Neural cell (in vitro differentiated cells): ENCODE data around the gene GAGE13. TPM values are rescaled to one million over a fixed set of nuclear protein-coding genes. Genes with fewer than 3 reads are reported as not detected.

ENCODE experiments used
- H2AFZ ChIP-seq: fragments of 200-600, 300-800 bp; sonication (generic), shearing (Covaris generic); 2 replicates; pipeline ENCODE4 v1.6.0; 2014; ENCODE audit warnings: low read depth, mild to moderate bottlenecking, antibody characterized with exemption, low read length, moderate library complexity
- H3F3A ChIP-seq: fragments of 200-600 bp; shearing (Covaris generic); 2 replicates; pipeline ENCODE4 v1.6.1; 2016; ENCODE audit warnings: mild to moderate bottlenecking, moderate library complexity, mixed read lengths, antibody characterized with exemption, low read length; ENCODE audit not compliant: insufficient read depth, poor library complexity, severe bottlenecking
- H3K27ac ChIP-seq: fragments of 200-600, 300-800 bp; sonication (generic), shearing (Covaris generic); 2 replicates; pipeline ENCODE4 v1.5.1; 2014; ENCODE audit warnings: mild to moderate bottlenecking, low read length, moderate library complexity
- H3K27me3 ChIP-seq: fragments of 300-800, 200-600 bp; sonication (generic), shearing (Covaris generic); 2 replicates; pipeline ENCODE4 v1.6.0; 2014; ENCODE audit warnings: mild to moderate bottlenecking, low read depth, low read length, moderate library complexity; ENCODE audit not compliant: insufficient read depth
- H3K36me3 ChIP-seq: fragments of 300-800, 200-600 bp; sonication (generic), shearing (Covaris generic); 2 replicates; pipeline ENCODE4 v1.5.1; 2014; ENCODE audit warnings: mild to moderate bottlenecking, antibody characterized with exemption, low read length, moderate library complexity; ENCODE audit not compliant: insufficient read depth
- H3K4me2 ChIP-seq: fragments of 300-800, 200-600 bp; sonication (generic), shearing (Covaris generic); 2 replicates; pipeline ENCODE4 v1.6.0; 2014; ENCODE audit warnings: mild to moderate bottlenecking, low read length
- H3K4me3 ChIP-seq: fragments of 300-800, 200-600 bp; sonication (generic), shearing (Covaris generic); 2 replicates; pipeline ENCODE4 v1.5.1; 2014; ENCODE audit warnings: mild to moderate bottlenecking, low read length, moderate library complexity
- H3K79me2 ChIP-seq: fragments of 200-600 bp; shearing (Covaris generic); replicated peaks from 2 replicates; pipeline ENCODE4 v1.6.0; 2014; ENCODE audit warnings: mild to moderate bottlenecking, low read length, moderate library complexity; ENCODE audit not compliant: insufficient read depth
- H3K9ac ChIP-seq: fragments of 300-800, 200-600 bp; sonication (generic), shearing (Covaris generic); 2 replicates; pipeline ENCODE4 v1.6.1; 2016; ENCODE audit warnings: mild to moderate bottlenecking, low read length, mixed read lengths
- H3K9me2 ChIP-seq: fragments of 200-600 bp; shearing (Covaris generic); 2 replicates; pipeline ENCODE4 v1.6.1; 2016; ENCODE audit warnings: mild to moderate bottlenecking, low read length, mixed read lengths; ENCODE audit not compliant: insufficient read depth
- H3K9me3 ChIP-seq: fragments of 200-600, 300-800 bp; sonication (generic), shearing (Covaris generic); 2 replicates; pipeline ENCODE4 v1.6.1; 2016; ENCODE audit warnings: mild to moderate bottlenecking, mixed run types, low read length, moderate library complexity, mixed read lengths
- H4K20me1 ChIP-seq: fragments of 200-600 bp; shearing (Covaris generic); 2 replicates; pipeline ENCODE4 v1.6.1; 2016; ENCODE audit warnings: mild to moderate bottlenecking, mixed run types; ENCODE audit not compliant: insufficient read depth
- CTCF ChIP-seq: fragments of 450-650 bp; IDR thresholded peaks from 2 replicates; pipeline ENCODE4 v1.5.1; 2014; ENCODE audit warnings: antibody characterized with exemption, mild to moderate bottlenecking, moderate library complexity; ENCODE audit not compliant: poor library complexity, severe bottlenecking
- EP300 ChIP-seq: fragments of 450-650 bp; conservative IDR thresholded peaks from 2 replicates; pipeline ENCODE4 v1.6.1; 2014; ENCODE audit warnings: antibody characterized with exemption, mild to moderate bottlenecking, moderate library complexity; ENCODE audit not compliant: poor library complexity, severe bottlenecking
- EZH2 ChIP-seq: fragments of 200-600, 300-800 bp; shearing (Covaris generic), sonication (generic); IDR thresholded peaks from 2 replicates; pipeline ENCODE4 v1.6.1; 2014; ENCODE audit warnings: antibody characterized with exemption, low read length, borderline replicate concordance, mild to moderate bottlenecking; ENCODE audit not compliant: insufficient read depth, poor library complexity, severe bottlenecking
- MXI1 ChIP-seq: fragments of 450-650 bp; conservative IDR thresholded peaks from 2 replicates; pipeline ENCODE4 v1.6.1; 2014; ENCODE audit warnings: antibody characterized with exemption, mild to moderate bottlenecking; ENCODE audit not compliant: poor library complexity, severe bottlenecking
- POLR2AphosphoS5 ChIP-seq: IDR thresholded peaks from 2 replicates; pipeline ENCODE4 v1.6.1; 2012
- RAD21 ChIP-seq: fragments of 450-650 bp; conservative IDR thresholded peaks from 2 replicates; pipeline ENCODE4 v1.6.1; 2014; ENCODE audit warnings: antibody characterized with exemption, mild to moderate bottlenecking, moderate library complexity
- SMC3 ChIP-seq: fragments of 450-650 bp; conservative IDR thresholded peaks from 2 replicates; pipeline ENCODE4 v1.6.1; 2014; ENCODE audit warnings: antibody characterized with exemption, mild to moderate bottlenecking, moderate library complexity; ENCODE audit not compliant: poor library complexity
- TAF1 ChIP-seq: IDR thresholded peaks from 2 replicates; pipeline ENCODE4 v1.6.1; 2012; ENCODE audit warnings: low read depth
- polyA plus RNA-seq: library from polyadenylated mRNA; depleted of rRNA; stranded (reverse); fragments of >200 nt; gene quantifications from 2 replicates; pipeline ENCODE4 v1.2.3, GENCODE V29; 2014
- TF ChIP-seq, protein P1 (sequence below): IDR thresholded peaks from 2 replicates; pipeline ENCODE4 v1.6.1; 2012; ENCODE audit warnings: borderline replicate concordance

GAGE13 gene
- polyA plus RNA-seq, 1 donor from 2014 or later = not detected

DNA sequence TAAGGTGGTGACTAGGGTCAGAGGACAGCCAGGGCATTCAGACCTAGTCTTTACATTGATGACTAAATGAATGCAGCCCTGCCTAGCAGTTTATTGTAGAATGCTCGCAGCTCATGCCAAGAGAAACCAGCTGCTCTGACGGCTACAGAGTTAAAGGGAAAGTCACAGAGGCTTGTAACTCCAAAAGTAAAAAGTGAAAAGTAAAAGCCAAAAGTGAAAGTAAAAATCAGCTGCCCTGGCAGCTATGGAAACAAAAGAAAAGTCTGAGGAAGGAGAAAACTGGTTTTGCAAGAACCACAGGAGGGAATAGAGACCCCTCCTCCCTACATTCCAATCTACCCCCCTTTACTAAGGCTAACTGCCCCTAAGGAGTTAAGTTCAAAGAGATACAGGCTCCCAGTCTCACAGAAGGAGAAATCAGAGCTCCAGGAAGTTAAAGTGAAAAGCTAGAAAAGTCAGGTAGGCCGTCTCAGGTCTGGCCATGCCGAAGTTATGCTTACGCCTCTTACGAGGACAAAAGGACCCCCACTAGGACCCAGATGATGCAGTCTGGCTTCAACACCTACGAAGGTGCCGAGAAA is 21.9 kb upstream of the GAGE13 start:
- Histone ChIP-seq H2AFZ (no peak overlapping the region), H3K36me3 (no peaks in the 10 kb centered on the region), H3K9ac (no peak overlapping the region), H3K4me2 (no peak overlapping the region), H4K20me1 (no peaks in the 10 kb centered on the region), H3K27me3 (no peaks in the 10 kb centered on the region), H3K9me2 (no peaks in the 10 kb centered on the region), H3K4me3 (no peak overlapping the region), H3F3A (no peaks in the 10 kb centered on the region), H3K9me3 (no peaks in the 10 kb centered on the region), H3K27ac (no peak overlapping the region), H3K79me2 (no peaks in the 10 kb centered on the region)
- no peak for TF ChIP-seq MXI1
- no peak for TF ChIP-seq EP300
- TF ChIP-seq RAD21 = no peak
- TF ChIP-seq POLR2AphosphoS5 = no peak
- TF ChIP-seq EZH2 = no peak
- TF ChIP-seq, protein P1, sequence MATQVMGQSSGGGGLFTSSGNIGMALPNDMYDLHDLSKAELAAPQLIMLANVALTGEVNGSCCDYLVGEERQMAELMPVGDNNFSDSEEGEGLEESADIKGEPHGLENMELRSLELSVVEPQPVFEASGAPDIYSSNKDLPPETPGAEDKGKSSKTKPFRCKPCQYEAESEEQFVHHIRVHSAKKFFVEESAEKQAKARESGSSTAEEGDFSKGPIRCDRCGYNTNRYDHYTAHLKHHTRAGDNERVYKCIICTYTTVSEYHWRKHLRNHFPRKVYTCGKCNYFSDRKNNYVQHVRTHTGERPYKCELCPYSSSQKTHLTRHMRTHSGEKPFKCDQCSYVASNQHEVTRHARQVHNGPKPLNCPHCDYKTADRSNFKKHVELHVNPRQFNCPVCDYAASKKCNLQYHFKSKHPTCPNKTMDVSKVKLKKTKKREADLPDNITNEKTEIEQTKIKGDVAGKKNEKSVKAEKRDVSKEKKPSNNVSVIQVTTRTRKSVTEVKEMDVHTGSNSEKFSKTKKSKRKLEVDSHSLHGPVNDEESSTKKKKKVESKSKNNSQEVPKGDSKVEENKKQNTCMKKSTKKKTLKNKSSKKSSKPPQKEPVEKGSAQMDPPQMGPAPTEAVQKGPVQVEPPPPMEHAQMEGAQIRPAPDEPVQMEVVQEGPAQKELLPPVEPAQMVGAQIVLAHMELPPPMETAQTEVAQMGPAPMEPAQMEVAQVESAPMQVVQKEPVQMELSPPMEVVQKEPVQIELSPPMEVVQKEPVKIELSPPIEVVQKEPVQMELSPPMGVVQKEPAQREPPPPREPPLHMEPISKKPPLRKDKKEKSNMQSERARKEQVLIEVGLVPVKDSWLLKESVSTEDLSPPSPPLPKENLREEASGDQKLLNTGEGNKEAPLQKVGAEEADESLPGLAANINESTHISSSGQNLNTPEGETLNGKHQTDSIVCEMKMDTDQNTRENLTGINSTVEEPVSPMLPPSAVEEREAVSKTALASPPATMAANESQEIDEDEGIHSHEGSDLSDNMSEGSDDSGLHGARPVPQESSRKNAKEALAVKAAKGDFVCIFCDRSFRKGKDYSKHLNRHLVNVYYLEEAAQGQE = no peak
- TF ChIP-seq SMC3 = no peak
- no peak for TF ChIP-seq CTCF
- no peak for TF ChIP-seq TAF1

DNA sequence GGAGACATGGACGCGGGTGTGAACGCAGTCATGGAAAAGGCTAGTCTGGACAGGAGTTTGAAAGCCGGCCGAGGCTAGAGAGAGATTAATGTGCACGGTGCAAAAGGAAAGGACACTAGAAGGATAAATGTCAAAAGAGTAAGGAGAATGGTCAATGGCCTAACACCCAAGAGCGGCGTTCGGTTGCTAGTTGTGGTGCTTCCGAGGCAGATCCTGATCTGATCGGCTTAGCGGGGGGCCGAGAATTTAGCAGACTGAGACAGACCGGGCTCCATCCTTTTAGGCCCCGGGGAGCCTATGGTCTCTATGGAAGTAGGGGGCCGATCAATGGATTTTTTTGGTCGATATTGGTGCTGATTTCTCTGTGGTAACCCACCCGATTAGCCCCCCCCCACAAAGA is 21.0 kb upstream of the GAGE13 start:
- H3K9ac ChIP-seq = no peak overlapping the region
- H2AFZ ChIP-seq = no peak overlapping the region
- no peaks in the 10 kb centered on the region for H3K27me3 ChIP-seq
- H3K9me3 ChIP-seq = no peaks in the 10 kb centered on the region
- H3K27ac ChIP-seq = no peak overlapping the region
- no peak overlapping the region for H3K4me3 ChIP-seq
- H3K4me2 ChIP-seq = no peak overlapping the region
- H4K20me1 ChIP-seq = no peaks in the 10 kb centered on the region
- H3K36me3 ChIP-seq = no peaks in the 10 kb centered on the region
- no peaks in the 10 kb centered on the region for H3K79me2 ChIP-seq
- no peaks in the 10 kb centered on the region for H3K9me2 ChIP-seq
- no peaks in the 10 kb centered on the region for H3F3A ChIP-seq
- TF ChIP-seq, protein P1 = no peak
- TF ChIP-seq EZH2 = no peak
- TF ChIP-seq POLR2AphosphoS5 = no peak
- no peak for TF ChIP-seq EP300
- TF ChIP-seq CTCF = no peak
- no peak for TF ChIP-seq RAD21
- TF ChIP-seq MXI1 = no peak
- TF ChIP-seq SMC3 = no peak
- TF ChIP-seq TAF1 = no peak
